ENCODE results near the gene PRLH.

PRLH gene

GRCh38 chr2:237533668-237534161, 32.7 kb upstream of the PRLH start:
- Histone ChIP-seq H3K27me3 (ENCODE audit: insufficient read depth, poor library complexity, severe bottlenecking) (no peaks in the 10 kb centered on the region), H3K27ac (replicated peaks) (no peak overlapping the region), H3K4me3 (replicated peaks; ENCODE audit: insufficient read depth, low read length) (no peak overlapping the region)
- TF ChIP-seq CTCF (IDR thresholded peaks at IDR 0.05; ENCODE audit: insufficient read depth, low read length) (no peak), SPI1 (IDR thresholded peaks at IDR 0.05; ENCODE audit: borderline replicate concordance, low read depth) (no peak), REST (IDR thresholded peaks at IDR 0.05; ENCODE audit: insufficient replicate concordance, low read depth) (no peak), GABPA (IDR thresholded peaks at IDR 0.05; ENCODE audit: low read depth) (no peak), POLR2AphosphoS5 (IDR thresholded peaks at IDR 0.05; ENCODE audit: low read depth) (no peak)
- no peak for DNase-seq (ENCODE audit: low read depth in 1 of 2, low spot score in 1 of 2)

- TF ChIP-seq SPI1 (IDR thresholded peaks at IDR 0.05; ENCODE audit: borderline replicate concordance, low read depth) (no peak), REST (IDR thresholded peaks at IDR 0.05; ENCODE audit: insufficient replicate concordance, low read depth) (no peak), POLR2AphosphoS5 (IDR thresholded peaks at IDR 0.05; ENCODE audit: low read depth) (no peak), CTCF (IDR thresholded peaks at IDR 0.05; ENCODE audit: insufficient read depth, low read length) (no peak), GABPA (IDR thresholded peaks at IDR 0.05; ENCODE audit: low read depth) (no peak)
- H3K4me3 ChIP-seq (replicated peaks; ENCODE audit: insufficient read depth, low read length) = no peak overlapping the region
- H3K27me3 ChIP-seq (ENCODE audit: insufficient read depth, poor library complexity, severe bottlenecking) = no peaks in the 10 kb centered on the region
- H3K27ac ChIP-seq (replicated peaks) = no peak overlapping the region
- no peak for DNase-seq (ENCODE audit: low read depth in 1 of 2, low spot score in 1 of 2)
Measured at GRCh38 chr2:237534380-237534779, 32.0 kb upstream of the PRLH start.

- no peak for DNase-seq (ENCODE audit: low read depth in 1 of 2, low spot score in 1 of 2)
- TF ChIP-seq SPI1 (IDR thresholded peaks at IDR 0.05; ENCODE audit: borderline replicate concordance, low read depth) = no peak
- TF ChIP-seq GABPA (IDR thresholded peaks at IDR 0.05; ENCODE audit: low read depth) = no peak
- no peak for TF ChIP-seq REST (IDR thresholded peaks at IDR 0.05; ENCODE audit: insufficient replicate concordance, low read depth)
- no peak for TF ChIP-seq POLR2AphosphoS5 (IDR thresholded peaks at IDR 0.05; ENCODE audit: low read depth)
- no peak for TF ChIP-seq CTCF (IDR thresholded peaks at IDR 0.05; ENCODE audit: insufficient read depth, low read length)
- no peak overlapping the region for H3K4me3 ChIP-seq (replicated peaks; ENCODE audit: insufficient read depth, low read length)
- no peaks in the 10 kb centered on the region for H3K27me3 ChIP-seq (ENCODE audit: insufficient read depth, poor library complexity, severe bottlenecking)
- H3K27ac ChIP-seq (replicated peaks) = no peak overlapping the region
Measured at GRCh38 chr2:237535385-237536082, 30.8 kb upstream of the PRLH start.

All from HL-60 (cell line).